CD1c-positive myeloid dendritic cell (primary cell): ENCODE data around the gene GRIN2B.

Experiments
- DNase-seq: peaks from one replicate; pipeline ENCODE4 v3.0.0-alpha.2; 2016; ENCODE audit errors: extremely low spot score

Gene GRIN2B

DNA sequence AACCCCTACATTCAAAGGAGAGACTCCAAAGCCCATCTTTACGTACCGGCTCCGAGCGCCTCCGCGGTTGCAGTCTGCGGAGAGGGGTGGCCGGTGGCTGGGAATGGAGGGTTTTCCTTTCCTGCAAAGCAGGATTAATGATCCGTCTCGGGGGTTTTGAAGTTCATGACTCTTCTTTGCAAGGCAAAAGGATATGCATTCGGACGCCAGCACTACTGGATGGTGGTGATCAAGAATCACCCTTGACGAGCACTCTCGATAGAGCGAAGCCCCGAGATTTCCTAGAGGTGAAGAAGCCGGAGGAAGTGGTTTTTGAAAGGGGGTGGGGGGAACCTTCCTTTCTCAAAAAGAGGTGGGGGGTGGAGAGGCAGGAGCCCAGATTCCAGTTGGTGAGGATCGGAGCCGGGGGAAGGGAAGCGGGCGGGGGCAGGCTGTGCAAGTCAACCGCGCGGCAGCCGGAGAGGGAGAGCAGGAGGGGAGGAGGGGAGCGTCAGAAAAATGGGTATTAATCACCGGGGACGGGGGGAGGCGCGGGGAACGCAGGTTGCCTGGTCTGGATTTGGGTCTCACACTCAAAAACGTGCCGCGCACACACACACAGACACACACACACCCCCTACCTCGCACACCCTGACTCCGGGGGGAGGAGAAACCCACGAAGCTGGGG lies at the start of gene GRIN2B:
TSS of gene GRIN2B (minus strand) at position 307 of the 667 bp plus-strand sequence. CDS start 115,394 bp downstream, outside the sequence.
- DNase-seq, result no peak

DNA sequence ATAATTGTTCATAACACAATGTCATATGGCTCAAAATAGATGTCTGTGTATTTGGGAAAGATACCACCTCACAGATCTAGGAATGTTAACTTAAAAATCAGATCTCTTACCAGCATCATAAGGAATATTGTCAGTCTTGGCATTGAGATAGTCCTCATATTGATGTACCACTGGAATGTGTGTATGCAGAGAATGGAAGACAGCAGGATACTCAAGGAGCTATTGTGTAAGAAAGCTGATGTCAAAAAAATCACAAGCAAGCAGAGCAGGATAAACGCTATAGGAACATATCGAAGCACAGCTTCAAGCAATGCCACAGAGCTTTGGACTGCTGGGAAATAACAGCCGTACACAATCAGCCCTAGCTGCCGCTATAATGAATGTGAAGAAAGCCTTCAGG lies 45.1 kb upstream of the GRIN2B start:
- DNase-seq, result no peak

DNA sequence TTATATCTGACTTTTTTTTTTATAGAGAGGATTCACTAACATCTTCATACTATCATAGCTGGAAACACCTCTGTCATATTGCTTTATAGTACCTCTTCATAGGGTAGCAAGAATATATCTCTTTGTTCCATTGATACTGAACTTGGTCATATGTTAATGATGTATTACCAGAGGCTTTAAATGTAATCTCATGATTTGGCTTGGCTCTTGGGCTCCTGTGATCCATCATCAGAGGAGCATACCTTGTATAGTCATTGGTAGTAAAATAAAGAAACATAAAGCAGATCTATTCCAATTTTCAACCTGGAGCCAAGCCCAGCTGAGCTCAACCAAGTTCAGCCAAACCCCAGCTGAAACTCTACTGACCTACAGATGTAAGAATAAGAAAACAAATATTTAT lies 43.2 kb upstream of the GRIN2B start:
- no peak for DNase-seq

DNA sequence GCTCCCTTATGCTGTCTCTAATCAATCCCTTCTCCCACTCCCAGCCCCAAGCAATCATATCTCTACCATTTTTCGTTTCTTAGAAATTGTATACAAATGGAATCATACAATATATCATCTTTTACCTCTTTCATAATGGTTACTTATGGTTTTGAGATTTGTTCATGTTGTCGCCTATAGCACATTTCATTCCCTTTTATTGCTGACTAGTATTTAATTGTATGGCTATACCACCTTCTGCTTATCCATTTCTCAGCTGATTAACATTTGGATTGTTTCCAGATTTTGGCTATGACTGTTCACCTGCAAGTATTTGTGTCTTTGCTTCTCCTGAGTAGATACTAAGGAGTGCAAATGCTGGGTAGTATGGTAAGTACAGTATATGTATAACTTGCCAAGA lies 36.7 kb upstream of the GRIN2B start:
- no peak for DNase-seq

DNA sequence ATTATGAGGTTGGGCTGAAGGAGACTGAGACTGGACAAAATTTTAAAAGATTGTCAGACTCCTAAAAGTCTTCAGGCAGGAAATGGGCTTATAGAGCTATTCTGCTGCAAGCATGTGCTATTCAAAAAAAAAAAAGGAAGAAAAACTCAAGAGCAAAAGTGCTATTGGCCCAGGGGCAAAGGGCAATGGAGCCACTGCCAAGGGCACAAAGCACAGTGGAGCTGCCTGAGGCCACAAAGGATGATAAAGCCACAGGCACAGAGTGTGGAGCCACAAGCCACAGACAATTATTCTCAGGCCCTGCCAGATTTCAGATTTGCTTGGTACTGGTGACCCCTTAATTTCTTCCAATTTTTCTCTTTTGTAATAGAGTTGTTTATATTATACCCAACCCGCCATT lies 29.6 kb upstream of the GRIN2B start:
- DNase-seq, result no peak

DNA sequence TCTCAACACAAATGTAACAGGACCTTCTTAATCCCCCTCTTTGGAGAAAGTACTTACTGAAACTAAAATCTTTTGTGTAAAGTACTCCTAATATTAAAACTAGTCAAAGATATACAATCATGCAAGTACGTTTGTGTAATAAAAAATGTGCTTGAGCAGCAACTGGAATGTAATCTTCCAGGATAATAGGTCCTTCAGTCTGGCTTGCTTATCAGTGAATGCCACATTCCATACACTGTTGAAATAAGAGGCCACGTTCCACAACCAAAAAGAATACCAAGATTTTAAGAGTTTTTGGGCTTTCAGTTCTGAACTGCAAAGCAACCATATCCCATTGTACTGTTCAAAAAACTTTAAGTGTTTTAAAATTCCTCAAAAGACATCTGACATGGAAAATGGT lies 26.2 kb upstream of the GRIN2B start:
- DNase-seq, result no peak

DNA sequence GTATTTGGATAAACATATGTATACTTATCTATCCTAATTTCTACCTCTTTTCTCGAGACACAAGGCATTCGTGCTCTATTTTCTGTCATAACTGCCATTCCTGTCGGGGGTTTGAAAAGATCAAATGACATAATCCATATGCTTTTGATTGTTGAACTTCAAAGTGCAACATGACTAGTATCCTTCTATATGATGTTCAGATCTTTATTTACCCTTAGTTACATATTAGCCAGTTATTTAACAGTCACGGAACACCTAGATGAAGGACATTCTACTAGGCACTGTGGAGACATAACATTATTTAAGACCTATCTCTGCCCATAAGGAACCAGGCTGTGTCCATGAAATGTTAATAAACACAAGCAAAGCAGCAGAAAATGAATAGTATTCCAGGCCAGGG lies 11.2 kb upstream of the GRIN2B start:
- DNase-seq, result no peak

DNA sequence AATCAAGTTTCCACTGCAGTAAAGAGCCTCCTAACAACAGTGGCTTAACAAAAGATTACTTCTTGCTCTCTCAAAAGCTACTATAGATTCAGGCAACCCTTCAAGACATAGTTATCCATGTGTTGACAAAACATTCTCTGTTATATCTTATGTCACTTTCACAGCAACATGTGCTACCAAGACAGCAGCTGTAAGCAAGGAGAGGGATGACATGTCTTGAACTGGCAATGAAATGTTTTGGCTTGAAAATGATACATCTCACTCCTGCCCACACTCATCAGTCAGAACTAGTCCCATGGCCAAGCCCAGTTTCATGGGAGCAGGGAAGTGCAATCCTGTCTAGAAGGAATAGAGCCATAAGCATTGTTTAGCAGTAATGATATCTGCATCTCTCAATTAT lies 10.7 kb upstream of the GRIN2B start:
- DNase-seq, result no peak

DNA sequence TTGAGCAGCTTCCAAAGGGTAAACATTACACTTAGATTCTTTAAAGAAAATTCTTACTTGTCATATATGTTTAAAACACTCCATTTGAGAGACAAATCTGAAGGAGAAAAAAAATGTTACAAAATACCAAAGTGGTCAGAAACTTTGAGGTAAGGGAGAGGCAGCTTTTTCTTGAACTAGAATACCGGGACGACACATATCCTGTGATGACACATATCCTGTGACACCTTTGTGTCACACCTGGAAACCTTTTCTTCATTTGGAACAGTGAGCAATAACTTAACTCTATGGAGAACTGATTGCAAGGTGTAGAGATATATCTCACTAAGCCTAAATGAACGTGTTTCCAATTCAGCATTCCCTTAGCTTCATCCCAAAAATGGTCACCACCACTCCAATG lies 4.6 kb upstream of the GRIN2B start:
- DNase-seq, result no peak

DNA sequence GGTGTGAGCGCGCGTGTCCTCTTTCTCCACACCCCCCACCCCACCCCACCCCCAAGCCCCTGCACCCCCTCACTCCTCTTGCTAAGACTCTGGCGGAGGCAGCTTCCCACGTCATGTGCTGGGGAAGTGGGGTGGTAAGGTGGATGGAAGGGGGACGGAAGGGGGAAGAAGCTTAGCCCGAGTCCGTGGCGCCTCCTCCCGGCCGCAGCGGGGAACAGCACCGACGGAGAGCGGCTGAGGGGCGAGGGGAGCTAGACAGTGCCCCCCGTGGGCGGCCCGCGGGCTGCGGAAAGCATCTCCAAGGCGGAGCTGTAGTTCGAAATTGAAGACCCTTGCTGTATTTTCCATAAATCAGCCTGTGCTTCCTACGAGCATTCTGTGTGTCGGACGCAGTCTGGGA lies 588 bp upstream of the GRIN2B start:
- no peak for DNase-seq

DNA sequence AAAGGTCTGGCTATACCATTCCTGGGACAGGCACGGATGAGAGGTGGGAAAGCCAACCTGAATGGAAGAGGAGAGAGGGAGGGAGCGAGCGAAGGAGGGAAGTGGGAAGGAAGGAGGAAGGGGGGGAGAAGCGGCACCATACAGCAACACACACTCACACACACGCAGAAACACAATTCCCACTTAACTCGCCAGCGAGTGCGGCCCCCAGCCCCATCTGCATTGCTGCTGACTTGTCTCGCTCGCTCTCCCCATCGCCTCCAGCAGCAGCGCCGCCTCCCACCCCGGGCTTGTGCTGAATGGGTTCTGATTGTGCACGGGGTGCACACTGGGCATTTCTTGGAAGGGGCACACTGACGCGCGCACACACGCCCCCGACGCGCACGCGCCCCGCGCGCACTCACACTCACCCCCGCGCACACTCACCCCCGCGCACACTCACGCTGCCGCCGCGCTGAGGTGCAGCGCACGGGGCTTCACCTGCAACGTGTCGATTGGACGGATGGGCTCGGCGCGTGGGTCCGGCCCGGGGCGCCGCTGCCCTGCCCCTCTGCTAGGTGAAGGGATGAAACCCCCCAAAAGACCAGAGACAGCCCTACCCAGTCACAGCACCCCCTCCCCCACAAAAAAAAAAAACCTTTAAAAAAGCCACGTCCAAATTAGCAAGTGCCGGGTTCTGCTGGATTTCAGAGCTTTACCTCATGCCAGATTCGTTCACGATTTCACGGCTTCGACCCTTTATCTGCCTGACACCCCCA lies 685 bp downstream of the GRIN2B start:
- no peak for DNase-seq

DNA sequence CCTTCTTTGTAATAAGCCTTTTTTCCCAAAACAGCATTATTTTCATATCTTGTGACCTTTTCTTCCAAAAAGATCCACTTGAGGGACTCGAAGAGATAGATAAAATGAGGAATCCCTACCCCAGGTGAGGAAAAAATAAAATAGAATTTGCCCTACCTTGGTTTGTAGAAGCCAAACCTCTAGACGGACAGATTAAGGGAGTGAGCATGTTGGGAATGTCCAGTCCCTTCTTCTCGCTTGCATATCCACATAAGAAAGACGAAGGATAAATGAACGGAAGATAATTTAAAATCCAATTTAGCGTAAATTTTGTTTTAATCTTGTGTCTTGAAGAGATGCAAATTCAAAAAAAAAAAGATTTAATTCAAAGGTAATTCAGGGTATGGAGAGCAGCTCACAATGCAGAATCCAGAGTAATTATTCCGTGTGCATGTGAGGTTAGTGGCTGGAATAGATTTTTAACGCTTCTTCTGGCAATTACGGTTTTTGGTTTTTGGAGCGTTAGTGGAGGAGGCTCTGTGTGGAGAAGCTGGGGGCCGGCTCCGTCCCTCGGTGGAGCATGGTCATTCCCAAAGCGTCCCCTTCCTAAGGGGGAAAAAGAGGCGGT lies 1.5 kb downstream of the GRIN2B start:
- DNase-seq, result no peak

DNA sequence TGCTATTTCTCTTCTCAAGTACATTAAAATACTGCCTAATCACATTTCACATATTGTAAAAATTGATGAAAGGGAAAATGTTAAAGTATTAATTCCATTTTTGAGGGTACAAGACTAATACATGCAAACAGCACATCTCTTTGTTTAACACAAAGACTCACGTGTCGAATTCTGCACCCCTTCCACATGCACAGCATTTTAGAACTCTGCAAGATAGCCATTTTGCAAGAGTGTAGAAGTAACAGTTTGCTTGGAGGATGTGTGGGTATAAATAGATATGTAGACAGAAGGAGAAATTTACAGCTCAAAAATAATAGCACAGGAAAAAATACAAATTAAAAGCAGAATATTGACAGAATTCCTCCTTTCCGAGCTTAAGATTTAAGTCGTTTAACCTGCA lies 2.5 kb downstream of the GRIN2B start:
- DNase-seq, result no peak

DNA sequence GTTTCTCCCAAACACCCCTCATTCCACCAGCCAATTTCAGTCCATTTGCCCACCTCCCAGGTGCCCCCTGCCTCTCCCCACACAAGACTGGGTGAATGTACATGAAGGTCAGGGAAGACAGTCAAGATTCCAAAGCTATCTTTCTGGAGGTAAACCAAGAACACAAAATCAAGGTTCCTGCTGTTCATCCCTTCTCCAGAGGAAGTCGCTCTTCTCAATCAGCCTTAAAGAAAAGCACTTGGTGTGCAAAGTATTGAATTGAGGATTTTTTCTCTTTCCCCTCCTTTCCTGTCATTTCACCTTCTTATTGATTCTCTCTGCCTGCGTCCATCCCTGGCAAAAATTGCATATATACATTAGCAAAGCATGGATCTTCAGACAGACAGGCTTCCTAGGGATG lies 4.5 kb downstream of the GRIN2B start:
- DNase-seq, result no peak

DNA sequence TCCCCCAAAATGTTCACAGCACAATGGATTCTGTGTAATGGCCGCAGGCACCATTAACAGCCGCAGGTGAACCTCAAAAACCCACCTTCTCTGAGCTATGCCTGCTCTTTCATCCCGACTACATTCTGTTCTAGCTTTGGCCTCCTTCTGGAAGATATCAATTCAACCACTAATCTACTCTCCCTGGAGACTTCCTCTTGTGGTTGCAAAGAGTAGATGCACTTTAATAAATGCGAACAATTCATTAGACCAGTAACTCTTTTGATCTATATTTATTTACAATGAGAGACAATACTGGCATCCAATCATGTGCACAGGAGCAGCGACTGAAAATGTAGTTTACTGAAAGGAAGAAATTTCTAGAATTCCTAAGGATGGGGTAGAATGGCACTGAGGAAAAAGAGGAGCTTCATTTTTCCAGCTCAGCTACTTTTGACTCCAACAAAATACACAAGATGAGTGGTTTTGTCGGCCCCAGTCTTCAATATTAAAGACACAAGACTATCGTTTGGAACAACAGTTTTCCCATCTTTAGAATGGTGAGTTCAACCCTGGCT lies 5.3 kb downstream of the GRIN2B start:
- DNase-seq, result no peak

DNA sequence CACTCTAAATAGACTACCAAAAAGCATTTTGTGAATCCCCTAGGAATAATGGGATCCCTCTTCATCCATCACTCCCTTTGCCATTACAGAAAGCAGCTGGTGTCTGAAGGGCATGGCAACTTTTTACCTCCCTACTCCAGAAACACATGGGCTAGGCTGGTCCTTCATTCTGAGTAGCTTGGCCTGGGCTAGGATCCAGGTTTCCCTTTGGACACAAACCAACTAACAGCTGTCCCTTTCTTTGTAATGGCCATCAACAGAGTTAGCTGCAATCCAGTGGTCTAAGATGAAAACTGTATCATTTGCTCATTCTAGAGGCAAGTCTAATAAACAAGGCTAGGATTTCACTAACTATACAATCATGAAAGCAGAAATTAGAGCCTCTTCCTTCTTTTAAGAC lies 7.4 kb downstream of the GRIN2B start:
- no peak for DNase-seq

DNA sequence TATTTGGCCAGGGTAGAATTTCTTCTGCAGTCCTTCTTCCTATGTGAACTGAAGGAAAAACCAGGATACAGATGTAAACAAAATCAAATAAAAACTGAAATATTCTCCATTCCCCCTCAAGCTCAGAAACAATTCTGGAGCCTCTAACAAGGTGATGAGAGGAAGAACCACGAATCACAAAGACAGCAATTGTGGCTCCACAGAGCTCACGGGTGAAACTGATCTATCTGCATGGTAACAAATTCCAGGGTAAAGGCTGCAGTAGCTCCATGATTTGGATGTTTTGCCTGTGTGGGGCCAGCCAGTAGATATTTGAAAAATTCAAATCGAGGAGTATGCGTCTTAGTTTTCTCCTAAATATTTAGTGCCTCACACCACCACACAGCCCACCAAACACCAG lies 10.6 kb downstream of the GRIN2B start:
- DNase-seq, result no peak

DNA sequence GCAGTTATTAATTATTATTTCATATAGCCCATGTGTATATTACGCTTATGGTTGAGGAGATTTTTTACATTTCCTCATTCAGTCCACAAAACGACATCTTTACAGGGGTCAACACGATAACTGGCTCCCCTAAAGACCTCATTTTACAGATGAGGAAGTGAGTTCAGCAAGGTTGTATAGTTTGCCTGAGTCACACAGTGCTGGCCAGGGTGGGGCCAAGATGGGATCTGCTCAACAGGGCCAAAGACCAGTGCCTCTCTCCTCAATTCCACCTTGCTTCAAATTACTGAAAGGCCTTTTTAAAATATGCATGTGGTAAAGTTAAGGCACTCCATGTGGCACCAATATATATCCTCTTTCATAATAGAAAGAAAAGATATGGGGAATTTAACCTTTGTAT lies 13.1 kb downstream of the GRIN2B start:
- DNase-seq, result no peak

DNA sequence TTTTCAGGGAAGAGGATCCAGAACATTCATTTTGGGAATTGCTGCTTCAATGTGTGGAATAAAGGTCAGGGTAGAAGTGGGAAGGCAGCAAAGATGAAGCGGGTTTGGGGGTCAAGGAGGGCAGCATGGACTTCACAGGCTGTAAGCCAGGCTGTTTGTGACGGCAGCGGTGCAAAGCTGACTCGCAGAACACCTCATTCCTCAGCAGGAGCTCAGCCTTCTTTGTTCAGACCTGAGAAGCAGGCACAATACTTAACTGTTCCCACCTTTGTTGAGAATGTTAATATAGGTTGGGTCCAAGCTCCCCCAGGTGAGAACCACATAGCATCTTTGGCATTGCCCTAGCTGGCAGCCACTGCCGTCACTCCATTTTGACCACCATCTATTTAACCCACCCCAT lies 16.7 kb downstream of the GRIN2B start:
- no peak for DNase-seq

DNA sequence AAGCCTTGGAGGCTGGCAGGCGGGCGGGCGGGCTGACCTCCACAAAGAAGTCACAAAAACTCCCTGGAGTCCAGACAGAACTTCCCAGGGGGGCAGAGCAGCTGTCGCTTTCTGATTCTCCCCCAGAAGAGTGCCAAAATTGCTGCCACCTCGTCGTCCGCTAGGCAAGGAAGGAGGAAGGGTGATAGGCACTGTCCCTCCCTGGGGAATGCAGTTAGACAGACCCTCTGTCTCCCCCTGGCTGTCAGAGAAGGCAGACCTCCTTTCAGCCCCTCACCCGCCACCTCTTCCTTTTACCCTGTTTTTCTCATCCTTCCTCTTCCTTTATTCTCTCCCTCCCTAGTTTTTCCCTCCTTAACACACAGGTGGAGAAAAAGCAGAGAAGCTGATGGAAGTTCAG lies 18.7 kb downstream of the GRIN2B start:
- no peak for DNase-seq

DNA sequence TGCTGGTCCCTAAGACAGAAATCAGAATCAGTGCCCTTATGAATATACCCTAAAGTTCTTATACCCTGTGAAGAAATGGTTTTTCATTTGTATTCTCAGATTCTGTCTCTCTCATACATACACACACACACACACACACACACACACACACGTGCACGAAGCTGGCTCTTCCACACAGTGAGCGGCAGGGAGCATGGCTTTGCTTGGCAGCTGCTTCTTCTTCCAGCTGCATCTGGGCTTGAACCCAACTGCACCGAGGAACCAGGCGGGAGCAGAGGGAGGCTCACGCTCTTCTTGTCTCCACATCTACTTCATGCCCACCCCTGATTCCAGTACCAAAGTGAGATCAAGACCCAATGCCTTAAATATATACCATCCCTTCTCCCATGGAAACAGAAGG lies 19.4 kb downstream of the GRIN2B start:
- no peak for DNase-seq

DNA sequence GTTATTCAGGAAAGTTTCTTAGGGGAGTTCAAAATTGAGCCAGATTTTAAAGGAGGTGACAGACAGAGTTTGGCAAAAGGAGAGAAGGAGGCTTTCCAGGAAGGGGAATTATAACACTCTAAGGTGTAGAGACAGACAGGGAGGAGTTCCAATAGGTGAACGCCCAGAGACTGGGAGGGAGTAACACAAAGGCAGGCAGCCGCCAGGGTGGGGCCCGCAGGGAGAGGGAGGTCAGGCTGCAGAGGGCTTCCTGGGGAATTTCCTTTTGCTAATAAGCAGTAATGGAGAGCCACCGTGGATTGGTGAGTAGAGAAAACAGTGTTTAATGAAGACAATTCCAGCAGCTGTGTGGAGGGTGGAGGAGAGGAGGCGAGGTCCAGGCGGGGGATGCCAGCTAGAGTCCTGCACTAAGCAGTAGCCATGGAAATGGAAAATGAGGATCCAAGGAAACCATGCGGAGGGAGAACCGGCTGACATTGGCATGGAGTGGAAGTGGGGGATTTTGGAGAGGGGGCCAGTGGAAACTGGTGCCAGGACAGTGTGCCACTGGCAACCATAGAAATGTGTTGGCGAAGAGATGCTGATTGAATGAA lies 22.2 kb downstream of the GRIN2B start:
- no peak for DNase-seq

DNA sequence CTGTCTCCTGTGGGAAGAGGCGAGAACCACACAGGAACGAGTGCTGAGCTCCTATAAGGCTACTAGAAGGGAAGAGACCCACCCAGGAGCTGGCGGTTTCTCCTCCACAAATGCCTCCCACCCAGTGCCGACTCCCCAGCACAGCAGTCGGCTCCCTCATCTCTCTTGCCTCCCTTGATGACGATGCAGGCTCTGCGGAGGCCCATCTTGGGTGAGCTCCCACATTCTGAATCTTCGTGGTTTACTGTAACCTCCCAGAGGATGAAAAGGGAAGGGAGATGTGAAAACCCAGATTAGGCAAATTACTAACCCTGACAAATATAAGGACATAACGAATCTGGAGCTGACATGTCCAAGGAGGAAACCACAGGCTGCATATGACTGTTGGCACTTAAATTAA lies 23.8 kb downstream of the GRIN2B start:
- no peak for DNase-seq
